Smooth muscle cell (in vitro differentiated cells): ENCODE data around the gene RLIM. TPM values are rescaled to one million over a fixed set of nuclear protein-coding genes. Genes with fewer than 3 reads are reported as not detected.

Source experiments
- DNase-seq: peaks from one replicate; lab custom pipeline; 2025; ENCODE audit not compliant: unreplicated experiment; lab: John Stamatoyannopoulos, UW
- H2AFZ ChIP-seq: fragments of 200-600 bp; sonication (generic); 2 replicates; pipeline ENCODE4 v1.6.0; 2016; ENCODE audit warnings: antibody characterized with exemption, low read depth, mild to moderate bottlenecking
- H3F3A ChIP-seq: fragments of 200-600 bp; sonication (generic); 2 replicates; pipeline ENCODE4 v1.6.0; 2017; ENCODE audit warnings: antibody characterized with exemption, low read depth
- H3K27ac ChIP-seq: fragments of 200-600 bp; sonication (generic); 2 replicates; pipeline ENCODE4 v1.5.1; 2016; ENCODE audit warnings: low read depth, mild to moderate bottlenecking
- H3K27me3 ChIP-seq: fragments of 200-600 bp; sonication (generic); 2 replicates; pipeline ENCODE4 v1.6.1; 2016; ENCODE audit warnings: low read depth, mild to moderate bottlenecking
- H3K36me3 ChIP-seq: fragments of 200-600 bp; sonication (generic); 2 replicates; pipeline ENCODE4 v1.5.1; 2016; ENCODE audit warnings: low read depth
- H3K4me1 ChIP-seq: fragments of 200-600 bp; sonication (generic); 2 replicates; pipeline ENCODE4 v1.5.1; 2016; ENCODE audit warnings: low read depth
- H3K4me2 ChIP-seq: fragments of 200-600 bp; sonication (generic); 2 replicates; pipeline ENCODE4 v1.6.0; 2016; ENCODE audit warnings: mild to moderate bottlenecking
- H3K4me3 ChIP-seq: fragments of 200-600 bp; sonication (generic); 2 replicates; pipeline ENCODE4 v1.5.1; 2016; ENCODE audit warnings: mild to moderate bottlenecking
- H3K79me2 ChIP-seq: fragments of 200-600 bp; sonication (generic); 2 replicates; pipeline ENCODE4 v1.6.0; 2016; ENCODE audit warnings: low read depth, mild to moderate bottlenecking
- H3K9ac ChIP-seq: fragments of 200-600 bp; sonication (generic); 2 replicates; pipeline ENCODE4 v1.6.0; 2016; ENCODE audit warnings: low read depth
- H3K9me3 ChIP-seq: fragments of 200-600 bp; sonication (generic); replicated peaks from 2 replicates; pipeline ENCODE4 v1.5.1; 2016; ENCODE audit warnings: low read depth
- H4K20me1 ChIP-seq: fragments of 200-600 bp; sonication (generic); 2 replicates; pipeline ENCODE4 v1.6.0; 2016; ENCODE audit warnings: low read depth
- WGBS: methylation state at CpG from one replicate; pipeline ENCODE4 v1.1.7; 2016; ENCODE audit warnings: low lambda C conversion rate; 5-methylcytosine and 5-hydroxymethylcytosine counted together
- polyA plus RNA-seq: library from polyadenylated mRNA; unstranded; fragments of >200 nt; fragmentation: Nextera tagmentation; extraction: Ambion mirVana; gene quantifications from 2 replicates; pipeline ENCODE4 v1.2.1, GENCODE V29; 2016
- total RNA-seq: library from RNA; depleted of rRNA; stranded (reverse); fragments of >200 nt; gene quantifications from 2 replicates; pipeline ENCODE4 v1.2.3, GENCODE V29; 2014
- TF ChIP-seq, protein P1 (sequence below): fragments of 200-600 bp; sonication (generic); IDR thresholded peaks from 2 replicates; pipeline ENCODE4 v1.5.1; 2017; ENCODE audit warnings: borderline replicate concordance, mild to moderate bottlenecking, antibody characterized with exemption; ENCODE audit not compliant: insufficient read depth, poor library complexity, severe bottlenecking

RLIM gene
- total and polyA plus RNA-seq, 2 experiments from 2014 or later, result 9.9 to 50.7 TPM

DNA sequence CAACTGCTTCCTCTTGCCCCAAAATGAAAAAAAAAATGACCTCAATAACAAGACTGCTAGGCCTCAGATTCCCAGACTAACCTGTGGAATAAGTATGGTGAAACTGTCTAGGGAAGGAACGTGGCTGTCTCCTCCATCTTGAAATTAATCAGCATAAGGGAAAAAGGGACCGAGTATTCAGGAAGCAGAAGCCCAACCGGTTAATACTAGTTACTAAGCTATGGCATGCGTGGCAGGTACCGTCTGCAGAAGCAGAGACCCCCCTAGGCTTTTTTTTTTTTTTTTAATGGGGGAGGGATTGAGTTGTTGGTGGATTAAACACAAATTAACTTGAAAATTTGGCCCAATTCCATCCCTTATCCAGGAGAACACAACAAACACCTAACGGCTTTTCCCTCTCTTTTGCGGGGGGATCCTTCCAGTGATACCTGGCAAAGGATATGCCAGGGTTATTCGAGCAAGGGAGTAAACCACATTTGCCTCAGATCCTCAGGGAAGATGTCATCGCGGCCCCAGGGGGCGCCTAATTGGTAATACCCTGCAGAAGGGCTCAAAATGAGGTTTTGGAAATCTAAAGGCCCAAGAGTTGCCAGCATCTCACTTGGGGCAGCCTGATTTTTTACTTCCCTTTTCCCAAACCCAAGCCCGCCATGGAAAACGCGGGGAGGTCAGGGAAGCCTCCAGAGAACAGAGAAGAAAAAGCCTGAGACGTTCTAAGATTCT lies 893 bp downstream of the RLIM start:
- peak overlapping the region; percentile 88 for H3K4me3 ChIP-seq
- no peaks in the 10 kb centered on the region for H3K36me3 ChIP-seq
- H3K4me1 ChIP-seq, result peaks cover 5% of the 10 kb centered on the region
- whole genome bisulfite sequencing, result 33% methylated on average over 15 of the region's 15 CpGs
- peaks cover 45% of the 10 kb centered on the region for H4K20me1 ChIP-seq
- H3K27ac ChIP-seq, result peak overlapping the region; percentile 97
- TF ChIP-seq, protein P1, sequence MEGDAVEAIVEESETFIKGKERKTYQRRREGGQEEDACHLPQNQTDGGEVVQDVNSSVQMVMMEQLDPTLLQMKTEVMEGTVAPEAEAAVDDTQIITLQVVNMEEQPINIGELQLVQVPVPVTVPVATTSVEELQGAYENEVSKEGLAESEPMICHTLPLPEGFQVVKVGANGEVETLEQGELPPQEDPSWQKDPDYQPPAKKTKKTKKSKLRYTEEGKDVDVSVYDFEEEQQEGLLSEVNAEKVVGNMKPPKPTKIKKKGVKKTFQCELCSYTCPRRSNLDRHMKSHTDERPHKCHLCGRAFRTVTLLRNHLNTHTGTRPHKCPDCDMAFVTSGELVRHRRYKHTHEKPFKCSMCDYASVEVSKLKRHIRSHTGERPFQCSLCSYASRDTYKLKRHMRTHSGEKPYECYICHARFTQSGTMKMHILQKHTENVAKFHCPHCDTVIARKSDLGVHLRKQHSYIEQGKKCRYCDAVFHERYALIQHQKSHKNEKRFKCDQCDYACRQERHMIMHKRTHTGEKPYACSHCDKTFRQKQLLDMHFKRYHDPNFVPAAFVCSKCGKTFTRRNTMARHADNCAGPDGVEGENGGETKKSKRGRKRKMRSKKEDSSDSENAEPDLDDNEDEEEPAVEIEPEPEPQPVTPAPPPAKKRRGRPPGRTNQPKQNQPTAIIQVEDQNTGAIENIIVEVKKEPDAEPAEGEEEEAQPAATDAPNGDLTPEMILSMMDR, result no peak
- H3K4me2 ChIP-seq, result peak overlapping the region; percentile 87
- peak overlapping the region; percentile 99 for H3K9ac ChIP-seq
- H3K27me3 ChIP-seq, result no peaks in the 10 kb centered on the region
- no peak for DNase-seq
- H3K79me2 ChIP-seq, result peaks cover 57% of the 10 kb centered on the region
- H3K9me3 ChIP-seq, result no peaks in the 10 kb centered on the region
- no peak overlapping the region for H2AFZ ChIP-seq
- H3F3A ChIP-seq, result no peaks in the 10 kb centered on the region

DNA sequence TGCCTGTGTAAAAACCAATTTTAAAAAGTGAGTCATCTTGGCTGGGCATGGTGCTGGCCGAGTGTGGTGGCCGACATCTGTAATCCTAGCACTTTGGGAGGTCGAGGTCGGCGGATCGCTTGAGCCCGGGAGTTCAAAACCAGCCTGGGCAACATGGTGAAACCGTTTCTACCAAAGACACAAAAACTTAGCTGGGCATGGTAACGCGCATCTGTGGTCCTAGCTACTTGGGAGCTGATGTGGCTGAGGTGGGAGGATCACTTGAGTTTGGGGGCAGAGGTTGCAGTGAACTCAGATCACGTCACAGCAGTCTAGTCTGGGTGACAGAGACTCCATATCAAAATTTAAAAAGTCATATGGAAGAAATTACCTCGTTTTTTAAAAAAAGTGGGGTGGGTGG lies 7.6 kb downstream of the RLIM start:
- no peak overlapping the region for H3K27ac ChIP-seq
- DNase-seq, result no peak
- 89% methylated on average over 12 of the region's 12 CpGs for WGBS

GRCh38 chrX:74606342-74606741 lies 8.1 kb downstream of the RLIM start:
- H3K36me3 ChIP-seq, result no peaks in the 10 kb centered on the region
- no peaks in the 10 kb centered on the region for H3F3A ChIP-seq
- no peaks in the 10 kb centered on the region for H3K4me1 ChIP-seq
- H2AFZ ChIP-seq, result no peak overlapping the region
- H4K20me1 ChIP-seq, result peaks cover 98% of the 10 kb centered on the region
- H3K27me3 ChIP-seq, result no peaks in the 10 kb centered on the region
- DNase-seq, result no peak
- no peak overlapping the region for H3K4me3 ChIP-seq
- H3K9me3 ChIP-seq, result no peaks in the 10 kb centered on the region
- H3K27ac ChIP-seq, result no peak overlapping the region
- peaks cover 95% of the 10 kb centered on the region for H3K79me2 ChIP-seq
- no peak overlapping the region for H3K4me2 ChIP-seq
- no peak overlapping the region for H3K9ac ChIP-seq
- TF ChIP-seq, protein P1, result no peak

More for the DNA sequence above, 7.6 kb downstream of the RLIM start:
- Histone ChIP-seq H3K4me1 (no peaks in the 10 kb centered on the region), H3F3A (no peaks in the 10 kb centered on the region), H3K36me3 (no peaks in the 10 kb centered on the region), H3K9ac (no peak overlapping the region), H3K79me2 (peaks cover 95% of the 10 kb centered on the region), H3K4me3 (no peak overlapping the region), H3K9me3 (no peaks in the 10 kb centered on the region), H2AFZ (no peak overlapping the region), H4K20me1 (peaks cover 98% of the 10 kb centered on the region), H3K4me2 (no peak overlapping the region), H3K27me3 (no peaks in the 10 kb centered on the region)
- TF ChIP-seq, protein P1, result no peak

DNA sequence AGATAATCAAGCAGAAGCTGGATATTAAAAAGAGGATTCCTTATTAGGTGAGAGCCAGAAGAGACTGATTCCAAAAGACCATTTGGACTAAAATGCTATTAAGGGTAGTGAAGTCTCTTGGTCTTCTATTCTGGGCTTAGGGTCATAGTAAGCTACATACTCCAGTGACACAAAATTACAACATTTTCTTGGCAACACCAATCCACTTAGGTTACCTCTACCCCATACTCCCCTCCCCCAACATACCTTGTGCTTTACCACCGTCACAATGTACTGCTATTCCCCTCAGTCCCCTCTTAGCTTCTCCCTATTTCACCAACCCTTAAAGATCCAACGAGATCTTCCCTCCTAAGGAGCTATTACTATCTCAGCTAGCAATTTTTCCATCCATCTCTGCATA lies 11.4 kb downstream of the RLIM start:
- H3K79me2 ChIP-seq, result peaks cover 94% of the 10 kb centered on the region
- H3K27me3 ChIP-seq, result no peaks in the 10 kb centered on the region
- DNase-seq, result no peak
- no peaks in the 10 kb centered on the region for H3F3A ChIP-seq
- H2AFZ ChIP-seq, result no peak overlapping the region
- 77% methylated on average over 2 of the region's 2 CpGs for WGBS
- H4K20me1 ChIP-seq, result peaks cover 98% of the 10 kb centered on the region
- TF ChIP-seq, protein P1, result no peak
- H3K4me3 ChIP-seq, result no peak overlapping the region
- H3K4me1 ChIP-seq, result no peaks in the 10 kb centered on the region
- no peak overlapping the region for H3K4me2 ChIP-seq
- H3K36me3 ChIP-seq, result no peaks in the 10 kb centered on the region
- no peaks in the 10 kb centered on the region for H3K9me3 ChIP-seq
- peak overlapping the region; percentile 2 for H3K27ac ChIP-seq
- no peak overlapping the region for H3K9ac ChIP-seq
